Sciatic nerve (tissue), 2 donors: ENCODE data around the gene KYAT1. TPM values are rescaled to one million over a fixed set of nuclear protein-coding genes. Genes with fewer than 3 reads are reported as not detected.

Source experiments
- ATAC-seq: fragments of 200-7000 bp; cut with Tn5 transposase; one replicate; pipeline ENCODE4 v1.9.1; 2020; ENCODE audit warnings: mild to moderate bottlenecking, moderate library complexity
- DNase-seq: peaks from one replicate; pipeline ENCODE4 v3.0.0-alpha.2; 2020; ENCODE audit warnings: low spot score
- intact Hi-C: fragments of 100-400 bp; cut with DNase I; formaldehyde crosslinking; loops from one replicate; pipeline ENCODE4 v1.14.2; 2022
- total RNA-seq: library from RNA; stranded (reverse); fragmentation: NEBNext Ultra II Directional; extraction: Animal tissue kit (Norgen Biotek cat#: 25700); gene quantifications from one replicate; pipeline ENCODE4 v1.2.1, GENCODE V29; 2021
- donor health status: DM: no; HTN: no; CAD: no.
- donor health status: DM: no; HTN: no; CAD: no.

KYAT1 gene
- total RNA-seq, 1 donor from 2014 or later, result 12.8 TPM

DNA sequence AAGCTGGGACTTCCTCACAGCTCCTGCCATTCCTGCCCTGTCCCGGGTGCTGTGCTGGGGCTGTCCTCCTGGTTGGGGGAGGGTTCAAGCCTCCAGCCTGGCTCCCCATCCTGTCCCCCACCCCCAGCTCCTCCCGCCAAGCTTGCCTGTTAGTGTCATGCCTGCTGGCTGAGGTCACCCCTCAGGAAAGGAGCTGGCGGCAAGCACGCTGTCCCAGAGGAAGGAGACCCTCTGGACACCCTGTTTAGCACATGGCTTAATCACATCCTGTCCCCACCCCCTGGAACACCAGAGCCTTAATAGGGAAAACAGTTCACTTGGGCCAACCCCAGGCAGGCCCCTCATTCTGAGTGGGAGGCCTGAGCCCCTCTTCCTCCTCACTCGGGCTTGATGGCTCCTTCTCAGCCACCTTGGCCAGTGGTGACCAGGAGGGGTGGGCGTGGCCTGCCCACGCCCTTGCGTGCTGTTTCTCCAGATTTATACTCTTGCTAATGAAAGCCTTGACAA, 29.8 kb upstream of the KYAT1 start:
- no peak for DNase-seq
- peak; percentile 25 for ATAC-seq
- intact Hi-C loops, result no loop called here

- ATAC-seq, result no peak
- no peak for DNase-seq
- intact Hi-C loops, result no loop called here
These were observed 29.2 kb upstream of the KYAT1 start for GRCh38 chr9:128910906-128911305.

DNA sequence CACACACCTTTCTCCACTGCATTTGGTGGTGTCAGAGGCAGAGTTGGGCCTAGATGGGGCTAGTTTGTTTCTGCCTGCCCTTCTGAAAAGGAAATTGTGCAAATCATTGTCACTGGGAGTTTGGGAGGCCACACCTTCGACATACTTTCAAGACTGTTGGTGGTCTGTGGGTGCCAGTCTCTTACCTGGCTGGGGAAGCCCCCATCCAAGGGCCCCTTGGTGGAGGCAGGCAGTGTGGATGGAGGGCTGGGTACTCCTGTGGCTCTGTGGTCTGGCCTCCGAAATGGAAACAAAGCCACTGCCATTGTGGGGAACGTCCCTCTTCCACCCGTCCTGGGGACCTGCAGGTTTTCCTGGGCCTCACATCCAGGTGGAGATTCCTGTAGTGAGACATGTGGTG, 28.1 kb upstream of the KYAT1 start:
- intact Hi-C loops, result no loop called here
- ATAC-seq (no peak), DNase-seq (no peak)

DNA sequence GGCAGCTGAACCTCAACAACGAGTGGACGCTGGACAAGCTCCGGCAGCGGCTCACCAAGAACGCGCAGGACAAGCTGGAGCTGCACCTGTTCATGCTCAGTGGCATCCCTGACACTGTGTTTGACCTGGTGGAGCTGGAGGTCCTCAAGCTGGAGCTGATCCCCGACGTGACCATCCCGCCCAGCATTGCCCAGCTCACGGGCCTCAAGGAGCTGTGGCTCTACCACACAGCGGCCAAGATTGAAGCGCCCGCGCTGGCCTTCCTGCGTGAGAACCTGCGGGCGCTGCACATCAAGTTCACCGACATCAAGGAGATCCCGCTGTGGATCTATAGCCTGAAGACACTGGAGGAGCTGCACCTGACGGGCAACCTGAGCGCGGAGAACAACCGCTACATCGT, 26.6 kb upstream of the KYAT1 start:
- no peak for ATAC-seq
- intact Hi-C loops, result no loop called here
- DNase-seq, result no peak

DNA sequence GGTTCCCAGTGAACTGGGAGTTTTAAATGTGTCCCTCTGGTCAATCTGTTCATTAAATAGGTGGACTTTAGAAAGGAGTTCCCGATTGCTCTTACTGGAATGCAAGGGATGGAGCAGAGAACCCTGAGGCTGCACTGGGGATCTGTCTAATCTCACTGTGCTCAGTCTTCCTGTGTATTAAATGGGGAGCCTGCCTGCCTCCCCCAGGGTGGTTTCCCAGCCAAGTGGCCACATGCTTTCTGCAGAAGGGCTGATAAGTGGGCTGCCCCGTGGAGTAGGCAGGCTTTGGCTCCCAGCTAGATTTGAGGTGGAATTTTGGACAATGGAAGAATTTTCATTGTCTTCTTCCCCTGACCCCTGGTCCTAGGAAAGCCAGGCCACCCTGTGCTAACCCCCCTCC, 25.0 kb upstream of the KYAT1 start:
- ATAC-seq, result no peak
- DNase-seq, result no peak
- intact Hi-C loops, result no loop called here

DNA sequence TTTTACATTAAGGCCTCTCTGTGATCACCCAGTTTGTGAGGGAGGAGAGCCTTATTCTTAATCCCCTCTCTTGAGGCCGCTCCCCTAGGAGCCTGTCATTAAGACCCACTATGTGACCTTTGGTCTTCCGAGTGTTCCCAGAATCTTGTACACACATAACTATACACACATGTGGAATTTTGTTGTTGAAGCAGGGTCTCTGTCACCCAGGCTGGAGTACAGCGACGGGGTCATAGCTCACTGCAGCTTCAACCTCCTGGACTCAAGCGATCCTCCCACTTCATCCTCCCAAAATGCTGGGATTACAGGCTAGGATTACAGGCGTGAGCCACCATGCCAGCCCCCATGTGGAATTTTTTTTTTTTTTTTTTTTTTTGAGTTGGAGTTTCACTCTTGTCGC, 24.2 kb upstream of the KYAT1 start:
- no peak for ATAC-seq
- intact Hi-C loops, result no loop called here

GRCh38 chr9:128903871-128904620, 22.3 kb upstream of the KYAT1 start:
- ATAC-seq (no peak), DNase-seq (no peak)
- intact Hi-C loops, result no loop called here

More for the DNA sequence above, 24.2 kb upstream of the KYAT1 start:
- no peak for DNase-seq

DNA sequence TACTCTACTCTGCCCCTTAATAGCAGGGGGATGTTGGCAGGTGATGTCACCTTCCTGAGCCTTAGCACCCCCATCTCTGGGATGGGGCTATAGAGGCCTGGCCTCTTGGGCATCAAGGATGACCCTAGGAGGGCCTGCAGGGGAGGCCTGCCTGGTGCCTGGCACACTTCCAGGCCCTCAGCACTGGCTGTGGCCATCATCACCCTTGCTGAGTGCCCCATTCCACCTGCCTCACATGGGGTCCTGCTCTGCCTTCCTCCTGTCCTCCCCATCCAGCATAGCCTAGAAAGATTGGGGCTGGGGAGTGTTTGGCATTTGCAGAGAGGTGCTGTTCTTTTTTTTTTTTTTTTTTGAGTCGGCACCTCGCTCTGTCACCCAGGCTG, 21.3 kb upstream of the KYAT1 start:
- ATAC-seq (no peak), DNase-seq (no peak)
- intact Hi-C loops, result no loop called here

- no peak for DNase-seq
- peak; percentile 20 for ATAC-seq
- intact Hi-C loops, result no loop called here
These were observed 20.8 kb upstream of the KYAT1 start for GRCh38 chr9:128902351-128903078.

DNA sequence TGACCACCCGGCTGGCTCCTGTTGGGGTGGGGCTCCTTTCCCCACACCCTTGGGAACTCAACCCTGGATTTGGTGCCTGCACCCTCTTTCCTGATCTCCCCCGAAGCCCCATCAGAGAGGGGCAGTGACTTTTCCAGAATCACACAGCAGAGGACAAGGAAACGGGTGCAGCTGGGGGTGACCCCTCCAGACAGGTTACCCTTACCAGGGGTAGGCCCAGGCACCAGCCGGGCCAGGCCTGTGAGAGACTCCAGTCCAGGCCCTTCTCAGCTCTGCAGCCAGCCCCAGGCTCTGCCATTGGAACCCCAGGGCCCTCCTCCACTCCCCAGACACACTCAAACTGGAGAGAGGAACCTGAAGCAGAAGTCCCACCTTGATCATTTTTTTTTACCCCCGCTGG, 20.1 kb upstream of the KYAT1 start:
- intact Hi-C loops, result no loop called here
- no peak for DNase-seq
- ATAC-seq, result no peak

GRCh38 chr9:128901379-128901778, 19.6 kb upstream of the KYAT1 start:
- intact Hi-C loops, result no loop called here
- DNase-seq (no peak), ATAC-seq (no peak)

DNA sequence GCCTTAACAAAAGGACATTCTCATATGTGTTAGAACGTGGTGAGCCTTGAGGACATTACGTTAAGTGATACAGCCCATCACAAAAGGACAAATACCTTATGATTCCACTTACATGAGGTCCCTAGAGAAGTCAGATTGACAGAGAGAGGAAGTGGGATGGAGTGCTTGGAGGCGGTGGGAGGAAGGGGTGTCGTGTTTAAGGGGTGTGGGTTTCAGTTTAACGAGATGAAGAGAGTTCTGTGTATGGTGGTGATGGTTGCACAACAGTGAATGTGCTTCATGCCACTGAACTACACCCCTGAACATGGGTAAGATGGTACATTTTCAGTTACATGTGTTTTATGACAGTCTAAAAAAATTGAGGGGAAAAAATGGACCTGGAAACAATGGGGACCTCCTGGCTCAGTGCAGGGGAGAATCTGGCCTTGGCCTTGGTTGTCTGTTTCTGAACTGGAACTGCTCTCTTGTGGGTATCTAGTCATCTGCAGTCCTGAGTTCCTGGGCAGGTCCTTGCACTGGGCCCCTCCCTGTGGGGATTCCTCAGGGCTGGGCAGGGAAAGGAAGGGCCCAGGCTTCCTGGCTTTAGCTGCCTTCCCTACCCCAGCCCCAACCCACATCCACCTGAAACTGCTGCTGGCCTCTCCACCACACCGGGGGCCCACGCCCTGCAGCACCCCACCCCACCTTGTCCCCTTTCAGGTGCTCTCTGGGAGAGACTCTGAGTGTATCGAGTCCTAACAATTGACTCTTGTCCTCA, 18.0 kb upstream of the KYAT1 start:
- DNase-seq (no peak), ATAC-seq (no peak)
- intact Hi-C loops, result no loop called here

GRCh38 chr9:128898845-128899565, 17.3 kb upstream of the KYAT1 start:
- intact Hi-C loops, result no loop called here
- ATAC-seq (no peak), DNase-seq (no peak)

- DNase-seq (no peak), ATAC-seq (no peak)
- intact Hi-C loops, result no loop called here
These were observed 16.6 kb upstream of the KYAT1 start for GRCh38 chr9:128898382-128898781.

GRCh38 chr9:128895556-128895955, 13.8 kb upstream of the KYAT1 start:
- no peak for ATAC-seq
- intact Hi-C loops, result no loop called here

DNA sequence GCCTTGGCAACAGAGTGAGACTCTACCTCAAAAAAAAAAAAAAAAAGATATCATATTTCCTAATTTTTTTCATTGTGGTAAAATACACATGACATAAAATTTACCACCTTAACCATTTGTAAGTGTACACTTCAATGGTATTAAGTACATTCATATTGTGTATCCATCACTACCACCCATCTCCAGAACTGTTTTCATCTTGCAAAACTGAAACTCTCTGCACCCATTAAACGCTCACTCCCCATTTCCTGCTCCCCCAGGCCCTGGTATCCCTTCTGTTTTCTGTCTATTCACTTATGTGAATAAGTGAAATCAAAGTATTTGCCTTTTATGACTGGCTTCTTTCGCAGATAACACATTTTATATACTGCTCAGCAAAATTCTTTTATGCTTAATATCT, 13.0 kb upstream of the KYAT1 start:
- intact Hi-C loops, result no loop called here
- no peak for DNase-seq
- ATAC-seq, result no peak

More at GRCh38 chr9:128895556-128895955, 13.8 kb upstream of the KYAT1 start:
- no peak for DNase-seq

DNA sequence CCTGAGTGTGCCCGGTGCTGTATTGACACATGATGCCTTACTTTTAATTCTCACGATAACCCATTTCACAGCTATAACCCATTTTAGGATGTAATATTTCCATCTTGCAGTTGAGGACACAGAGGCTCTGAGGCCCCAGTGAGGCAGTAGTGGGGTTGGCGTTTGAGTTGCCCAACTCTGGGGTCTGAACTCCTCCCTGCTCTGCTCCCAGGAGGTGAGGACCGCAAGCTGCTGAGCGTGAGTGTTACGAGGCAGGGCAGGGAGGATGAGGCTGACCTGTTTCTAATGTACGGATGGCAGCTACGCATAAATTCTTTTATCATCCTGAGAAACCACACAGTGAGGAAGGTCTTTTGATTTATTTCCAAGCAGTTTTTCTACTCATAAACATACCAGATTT, 11.6 kb upstream of the KYAT1 start:
- intact Hi-C loops, result no loop called here
- DNase-seq (no peak), ATAC-seq (peak; percentile 2)

DNA sequence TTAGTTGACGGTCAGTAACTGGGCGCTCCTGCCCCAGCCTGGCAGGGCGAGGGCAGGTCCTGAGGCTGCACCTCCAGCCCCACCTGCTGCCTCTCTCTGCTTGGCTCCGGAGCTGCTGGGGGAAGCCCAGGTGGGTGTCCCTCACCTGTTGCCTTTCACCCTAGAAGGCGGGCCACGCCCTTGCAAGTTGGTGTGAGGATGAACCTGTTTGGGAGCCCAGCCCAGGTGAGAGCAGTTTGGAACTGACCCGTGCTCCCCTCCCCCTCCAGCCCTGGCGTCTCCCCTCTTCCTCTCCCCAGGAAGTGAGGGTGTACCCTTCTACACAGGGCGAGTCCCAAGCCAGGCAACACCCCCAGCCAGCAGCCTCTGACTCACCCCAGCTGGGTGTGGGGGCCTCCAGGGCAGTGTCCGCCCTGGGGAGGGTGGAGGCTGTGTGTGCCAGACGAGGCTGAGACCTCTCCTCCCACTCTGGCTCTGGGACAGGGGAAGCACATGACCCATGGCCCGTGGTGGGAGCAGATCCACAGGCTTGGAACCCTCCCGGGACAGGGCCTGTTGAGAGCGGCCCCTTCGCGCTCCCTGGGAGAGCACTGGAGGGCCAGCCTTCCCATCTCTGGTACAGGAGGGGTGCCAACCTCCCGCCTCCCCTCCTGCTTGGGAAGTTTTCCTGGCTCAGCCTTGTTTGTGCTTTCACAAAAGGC, 10.6 kb upstream of the KYAT1 start:
- intact Hi-C loops, result no loop called here
- peak; percentile 88 for DNase-seq
- ATAC-seq, result peak; percentile 96
